DND-41 (cell line): ENCODE results near the gene DGKZ.
A peak's percentile ranks its signal among the peaks of the same experiment; 100 is the strongest.

Experiments
- ATAC-seq: fragments of 200-7000 bp; cut with Tn5 transposase; 3 replicates; pipeline ENCODE4 v1.9.1; 2021; ENCODE audit warnings: low read depth; ENCODE audit not compliant: insufficient read depth
- DNase-seq: peaks from one replicate; pipeline ENCODE4 v3.0.0-alpha.2; 2020
- H2AFZ ChIP-seq: 2 replicates; pipeline ENCODE4 v1.6.0; 2012; ENCODE audit warnings: low read depth, low read length
- H3K27ac ChIP-seq: 2 replicates; pipeline ENCODE4 v1.5.1; 2012; ENCODE audit warnings: low read length, inconsistent platforms
- H3K27me3 ChIP-seq: fragments of 200-600 bp; sonication (generic); 2 replicates; pipeline ENCODE4 v1.6.0; 2012; ENCODE audit warnings: low read length, mild to moderate bottlenecking, inconsistent platforms; ENCODE audit not compliant: insufficient read depth, poor library complexity
- H3K36me3 ChIP-seq: 2 replicates; pipeline ENCODE4 v1.5.1; 2012; ENCODE audit warnings: low read length, inconsistent platforms; ENCODE audit not compliant: insufficient read depth
- H3K4me1 ChIP-seq: 2 replicates; pipeline ENCODE4 v1.5.1; 2012; ENCODE audit warnings: mild to moderate bottlenecking, low read length; ENCODE audit not compliant: insufficient read depth
- H3K4me2 ChIP-seq: 2 replicates; pipeline ENCODE4 v1.6.0; 2012; ENCODE audit warnings: mild to moderate bottlenecking, moderate library complexity, low read length, inconsistent platforms; ENCODE audit not compliant: insufficient read depth
- H3K4me3 ChIP-seq, 2 experiments: fragments of 200-600 bp in 1 of 2; shearing (Covaris generic) in 1 of 2; 2 replicates each; pipeline ENCODE4 v1.5.1; 2012 to 2016; ENCODE audit warnings: inconsistent platforms in 2 of 2, low read length in 2 of 2, mild to moderate bottlenecking in 2 of 2, low read depth in 1 of 2, moderate library complexity in 1 of 2
- H3K79me2 ChIP-seq: 2 replicates; pipeline ENCODE4 v1.6.0; 2012; ENCODE audit warnings: low read length, inconsistent platforms; ENCODE audit not compliant: insufficient read depth
- H3K9ac ChIP-seq: 2 replicates; pipeline ENCODE4 v1.6.0; 2012; ENCODE audit warnings: low read depth, mild to moderate bottlenecking, inconsistent platforms, low read length, moderate library complexity
- H3K9me3 ChIP-seq: 2 replicates; pipeline ENCODE4 v1.5.1; 2012; ENCODE audit warnings: low read length, moderate library complexity, mild to moderate bottlenecking, inconsistent platforms; ENCODE audit not compliant: insufficient read depth, severe bottlenecking
- H4K20me1 ChIP-seq: 2 replicates; pipeline ENCODE4 v1.6.0; 2012; ENCODE audit warnings: low read length; ENCODE audit not compliant: insufficient read depth
- EZH2 ChIP-seq: IDR thresholded peaks from 3 replicates; pipeline ENCODE4 v1.6.1; 2012; ENCODE audit warnings: borderline replicate concordance, low read depth, mild to moderate bottlenecking, moderate library complexity, low read length, inconsistent platforms; ENCODE audit not compliant: severe bottlenecking
- TF ChIP-seq, protein P1 (sequence below): IDR thresholded peaks from 2 replicates; pipeline ENCODE4 v1.5.1; 2012; ENCODE audit warnings: borderline replicate concordance, low read length, moderate library complexity, mild to moderate bottlenecking; ENCODE audit not compliant: poor library complexity, severe bottlenecking; ENCODE audit errors: extremely low read depth

Gene DGKZ

DNA sequence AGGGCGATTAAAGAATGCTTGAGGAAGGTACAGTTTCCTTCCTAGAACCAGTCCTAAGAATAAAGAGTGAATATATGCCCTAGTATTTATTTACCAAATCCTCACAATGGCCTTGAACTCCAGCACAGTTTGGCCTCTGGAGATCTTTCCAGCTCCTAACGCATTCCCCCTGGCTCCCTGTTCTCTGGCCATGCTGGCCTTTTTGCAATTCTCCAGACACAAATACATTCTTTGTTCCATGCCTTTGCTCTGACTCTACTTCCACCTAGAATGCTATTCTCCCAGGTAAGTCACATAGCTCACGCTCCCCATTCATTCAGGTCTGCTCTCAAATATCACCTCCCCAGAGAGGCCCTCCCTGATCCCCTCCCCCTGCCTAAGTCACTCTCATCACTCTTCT is 3.7 kb upstream of the DGKZ start:
- no peak overlapping the region for H3K9ac ChIP-seq
- no peaks in the 10 kb centered on the region for H3K27me3 ChIP-seq
- H4K20me1 ChIP-seq, result peaks cover 6% of the 10 kb centered on the region
- H3K4me3 ChIP-seq, result no peak overlapping the region
- H3K36me3 ChIP-seq, result no peaks in the 10 kb centered on the region; the same call in 1 of the 2 replicates
- H3K9me3 ChIP-seq, result no peaks in the 10 kb centered on the region
- no peak overlapping the region for H3K4me2 ChIP-seq
- peak overlapping the region; percentile 13; the same call in 1 of the 2 replicates for H3K27ac ChIP-seq
- no peak for DNase-seq
- H3K4me1 ChIP-seq, result peaks cover 41% of the 10 kb centered on the region
- peaks cover 15% of the 10 kb centered on the region for H3K79me2 ChIP-seq
- TF ChIP-seq, protein P1, sequence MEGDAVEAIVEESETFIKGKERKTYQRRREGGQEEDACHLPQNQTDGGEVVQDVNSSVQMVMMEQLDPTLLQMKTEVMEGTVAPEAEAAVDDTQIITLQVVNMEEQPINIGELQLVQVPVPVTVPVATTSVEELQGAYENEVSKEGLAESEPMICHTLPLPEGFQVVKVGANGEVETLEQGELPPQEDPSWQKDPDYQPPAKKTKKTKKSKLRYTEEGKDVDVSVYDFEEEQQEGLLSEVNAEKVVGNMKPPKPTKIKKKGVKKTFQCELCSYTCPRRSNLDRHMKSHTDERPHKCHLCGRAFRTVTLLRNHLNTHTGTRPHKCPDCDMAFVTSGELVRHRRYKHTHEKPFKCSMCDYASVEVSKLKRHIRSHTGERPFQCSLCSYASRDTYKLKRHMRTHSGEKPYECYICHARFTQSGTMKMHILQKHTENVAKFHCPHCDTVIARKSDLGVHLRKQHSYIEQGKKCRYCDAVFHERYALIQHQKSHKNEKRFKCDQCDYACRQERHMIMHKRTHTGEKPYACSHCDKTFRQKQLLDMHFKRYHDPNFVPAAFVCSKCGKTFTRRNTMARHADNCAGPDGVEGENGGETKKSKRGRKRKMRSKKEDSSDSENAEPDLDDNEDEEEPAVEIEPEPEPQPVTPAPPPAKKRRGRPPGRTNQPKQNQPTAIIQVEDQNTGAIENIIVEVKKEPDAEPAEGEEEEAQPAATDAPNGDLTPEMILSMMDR, result no peak
- no peak for TF ChIP-seq EZH2
- no peak for ATAC-seq
- H2AFZ ChIP-seq, result no peak overlapping the region

DNA sequence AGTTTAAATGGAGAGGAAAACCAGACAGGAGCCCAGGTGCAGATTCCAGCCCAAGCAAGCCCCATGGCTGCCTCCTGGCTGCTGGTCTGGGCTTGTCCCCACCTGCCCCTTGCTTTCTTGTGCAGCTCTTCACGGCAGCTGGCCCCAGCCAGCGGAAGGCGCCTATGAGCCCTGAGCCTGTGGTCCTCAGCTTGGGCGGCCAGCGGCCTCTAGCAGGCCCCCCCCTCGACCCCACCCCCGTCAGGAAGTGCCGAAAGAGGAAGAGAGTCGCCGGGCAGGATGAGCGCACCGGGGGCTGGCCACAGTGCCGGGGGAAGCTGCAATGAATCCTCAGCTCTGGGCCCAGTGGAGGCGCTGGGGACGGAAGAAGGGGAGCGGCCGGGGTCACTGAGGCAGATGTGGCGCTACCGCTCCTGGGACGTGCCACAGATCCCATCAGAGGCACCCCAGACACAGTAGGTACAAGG is 2.1 kb upstream of the DGKZ start:
- no peak overlapping the region for H3K9ac ChIP-seq
- peaks cover 31% of the 10 kb centered on the region for H3K79me2 ChIP-seq
- no peak overlapping the region for H3K4me3 ChIP-seq
- H3K36me3 ChIP-seq, result peaks cover 5% of the 10 kb centered on the region; the same call in 1 of the 2 replicates
- DNase-seq (no peak), ATAC-seq (no peak)
- H2AFZ ChIP-seq, result no peak overlapping the region
- no peak overlapping the region for H3K4me2 ChIP-seq
- H4K20me1 ChIP-seq, result peaks cover 11% of the 10 kb centered on the region
- no peaks in the 10 kb centered on the region for H3K27me3 ChIP-seq
- TF ChIP-seq EZH2, result no peak
- TF ChIP-seq, protein P1, result no peak
- H3K9me3 ChIP-seq, result no peaks in the 10 kb centered on the region
- H3K4me1 ChIP-seq, result peaks cover 57% of the 10 kb centered on the region
- no peak overlapping the region for H3K27ac ChIP-seq

DNA sequence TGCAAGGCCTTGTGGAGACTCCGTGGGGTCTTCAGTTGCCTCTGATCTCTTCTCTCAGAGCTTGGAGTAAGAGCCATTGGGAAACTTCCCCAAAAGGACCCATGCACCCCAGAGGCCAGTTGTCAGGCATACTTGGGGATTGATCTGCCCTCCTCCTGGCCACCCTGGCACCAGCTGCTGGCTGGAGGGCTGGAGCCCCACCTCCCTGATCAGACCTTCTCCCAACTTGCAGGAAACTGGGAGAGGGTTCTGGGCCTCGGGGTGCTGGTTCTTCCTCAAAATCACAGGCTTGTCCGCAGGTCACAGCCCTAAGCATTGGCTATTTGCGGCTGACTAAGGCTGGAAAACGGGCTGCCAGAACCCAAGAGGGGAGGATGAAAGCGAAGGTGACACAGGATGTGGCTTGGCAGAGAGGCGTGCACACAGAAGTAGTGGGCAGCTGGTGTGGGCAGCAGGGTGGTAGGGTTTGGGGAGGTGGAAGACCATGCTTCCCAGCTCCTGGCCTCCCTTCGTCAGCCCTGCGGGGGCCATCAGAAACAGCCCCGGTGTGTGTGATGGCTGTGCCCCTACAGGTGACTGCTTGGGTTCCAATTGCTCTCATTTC is 1.3 kb upstream of the DGKZ start:
- Histone ChIP-seq H3K9ac (no peak overlapping the region), H3K36me3 (peaks cover 8% of the 10 kb centered on the region), H3K27ac (no peak overlapping the region), H3K4me1 (peaks cover 61% of the 10 kb centered on the region), H3K4me2 (no peak overlapping the region), H3K9me3 (no peaks in the 10 kb centered on the region), H4K20me1 (peaks cover 17% of the 10 kb centered on the region), H3K27me3 (no peaks in the 10 kb centered on the region), H3K4me3 (no peak overlapping the region), H2AFZ (no peak overlapping the region), H3K79me2 (peaks cover 39% of the 10 kb centered on the region)
- DNase-seq, result no peak
- ATAC-seq, result no peak
- TF ChIP-seq EZH2, result no peak
- TF ChIP-seq, protein P1, result no peak
